HepG2 (cell line): ENCODE data around the gene P2RX1. TPM values are rescaled to one million over a fixed set of nuclear protein-coding genes. Genes with fewer than 3 reads are reported as not detected.

ENCODE experiments used
- ATAC-seq: fragments of 200-7000 bp; cut with Tn5 transposase; 3 replicates; pipeline ENCODE4 v1.9.1; 2020; ENCODE audit warnings: mild to moderate bottlenecking, moderate library complexity
- BruUV-seq: library from RNA; stranded (reverse); fragments of 400-500 nt; replicated peaks from 2 replicates; lab custom pipeline; 2021; lab: Mats Ljungman, UMichigan
- CTCF ChIA-PET: fragments of 300-600 bp; formaldehyde crosslinking; extraction: SDS; loops from one replicate; lab custom pipeline; 2021; ENCODE audit warnings: low total read pairs, inconsistent platforms, low intra/inter-chr PET ratio; lab: Yijun Ruan, JAX
- POLR2A ChIA-PET: fragments of 350-600 bp; sonication (Branson Sonifier 250); formaldehyde crosslinking; loops from one replicate; lab custom pipeline; 2020; ENCODE audit warnings: antibody characterized with exemption, inconsistent platforms; lab: Yijun Ruan, JAX
- DNase-seq: peaks from one replicate; pipeline ENCODE4 v3.0.0-alpha.2; 2015; ENCODE audit warnings: low spot score
- FAIRE-seq: peaks from 3 replicates; lab custom pipeline; 2011; peaks lifted over from hg19 to GRCh38; lab: Jason Lieb, UNC
- H2AFZ ChIP-seq: one replicate; pipeline ENCODE4 v1.6.1; 2011; ENCODE audit warnings: low read length, inconsistent platforms
- H3K27ac ChIP-seq: fragments of 300-600 bp; 3 replicates; pipeline ENCODE4 v1.8.0; 2011; ENCODE audit warnings: mixed run types, mild to moderate bottlenecking, mixed read lengths, low read length, inconsistent platforms; ENCODE audit not compliant: insufficient read depth; ENCODE audit errors: extremely low read length
- H3K27me3 ChIP-seq, 2 experiments: fragments of 200-600 bp in 1 of 2; 2 replicates in 1 of 2; 3 replicates in 1 of 2; pipeline versions ENCODE4 v1.6.0 to v1.8.0; 2011; ENCODE audit warnings: low read length in 2 of 2, mild to moderate bottlenecking in 2 of 2, moderate library complexity in 2 of 2, inconsistent platforms in 1 of 2; ENCODE audit not compliant: insufficient read depth in 2 of 2, control insufficient read depth in 1 of 2
- H3K36me3 ChIP-seq, 2 experiments: fragments of 200-600 bp in 1 of 2; replicated peaks in 1 of 2; 2 replicates in 1 of 2; 3 replicates in 1 of 2; pipeline versions ENCODE4 v1.5.1 to v1.8.0; 2011; ENCODE audit warnings: low read length in 2 of 2, inconsistent platforms in 1 of 2; ENCODE audit not compliant: insufficient read depth in 2 of 2, control insufficient read depth in 1 of 2
- H3K4me1 ChIP-seq: 2 replicates; pipeline ENCODE4 v1.5.1; 2012; ENCODE audit warnings: low read length, inconsistent platforms; ENCODE audit not compliant: insufficient read depth
- H3K4me2 ChIP-seq: 2 replicates; pipeline ENCODE4 v1.6.0; 2011; ENCODE audit warnings: low read depth, low read length, inconsistent platforms
- H3K4me3 ChIP-seq, 3 experiments: fragments of 200-600 bp in 1 of 3; sonication (generic), shearing (Covaris generic) in 1 of 3; replicated peaks in 1 of 3; 2 replicates each; pipeline ENCODE4 v1.5.1; 2011 to 2016; ENCODE audit warnings: low read length in 3 of 3, inconsistent platforms in 2 of 3, low read depth in 2 of 3, mild to moderate bottlenecking in 2 of 3, control low read depth in 1 of 3, mixed read lengths in 1 of 3; ENCODE audit not compliant: insufficient read depth in 1 of 3
- H3K79me2 ChIP-seq: one replicate; pipeline ENCODE4 v1.6.1; 2011; ENCODE audit warnings: low read length, inconsistent platforms; ENCODE audit not compliant: insufficient read depth
- H3K9ac ChIP-seq: 2 replicates; pipeline ENCODE4 v1.6.0; 2011; ENCODE audit warnings: mild to moderate bottlenecking, low read depth, low read length, inconsistent platforms; ENCODE audit not compliant: insufficient read depth
- H3K9me3 ChIP-seq: 2 replicates; pipeline ENCODE4 v1.5.1; 2012; ENCODE audit warnings: mild to moderate bottlenecking, low read length
- H4K20me1 ChIP-seq: 2 replicates; pipeline ENCODE4 v1.6.0; 2011; ENCODE audit warnings: inconsistent platforms, mild to moderate bottlenecking, low read length, moderate library complexity; ENCODE audit not compliant: insufficient read depth
- FUBP1 ChIP-seq: sonication (generic); formaldehyde crosslinking; IDR thresholded peaks from 2 replicates; pipeline ENCODE4 v1.5.1; 2020; ENCODE audit warnings: missing genetic modification reagents, mild to moderate bottlenecking, borderline replicate concordance
- KDM5B ChIP-seq: sonication (generic); formaldehyde crosslinking; IDR thresholded peaks from 2 replicates; pipeline ENCODE4 v1.4.0; 2020; ENCODE audit warnings: missing genetic modification reagents, mild to moderate bottlenecking, borderline replicate concordance
- KLF11 ChIP-seq: IDR thresholded peaks from 2 replicates; pipeline ENCODE4 v1.6.1; 2016; ENCODE audit warnings: missing compliant biosample characterization
- MEIS2 ChIP-seq: sonication (generic); formaldehyde crosslinking; IDR thresholded peaks from 2 replicates; pipeline ENCODE4 v1.9.0; 2021; ENCODE audit warnings: mild to moderate bottlenecking, missing genetic modification reagents
- ZMYM3 ChIP-seq: sonication (generic); formaldehyde crosslinking; IDR thresholded peaks from 2 replicates; pipeline ENCODE4 v1.5.1; 2020; ENCODE audit warnings: mild to moderate bottlenecking, missing genetic modification reagents
- ZNF607 ChIP-seq: sonication (generic); formaldehyde crosslinking; IDR thresholded peaks from 2 replicates; pipeline ENCODE4 v1.5.1; 2020; ENCODE audit warnings: missing genetic modification reagents, mild to moderate bottlenecking, borderline replicate concordance
- ZNF770 ChIP-seq: sonication (generic); formaldehyde crosslinking; IDR thresholded peaks from 2 replicates; pipeline ENCODE4 v1.5.0; 2020; ENCODE audit warnings: mild to moderate bottlenecking, missing genetic modification reagents
- WGBS: methylation state at CpG from one replicate; pipeline ENCODE4 v1.1.6; 2017; ENCODE audit warnings: low lambda C conversion rate; 5-methylcytosine and 5-hydroxymethylcytosine counted together
- in situ Hi-C: cut with HindIII; loops from 2 replicates; pipeline ENCODE4 v1.10.0; 2017; ENCODE audit warnings: low pct_unique_long_range_greater_than_20kb; ENCODE audit not compliant: extremely low pct_ligation_motif_present
- intact Hi-C: fragments of 100-400 bp; cut with micrococcal nuclease; formaldehyde crosslinking; loops from one replicate; pipeline ENCODE4 v1.10.0; 2022; ENCODE audit not compliant: unreplicated experiment
- polyA plus RNA-seq, 8 experiments: library from polyadenylated mRNA; depleted of rRNA in 3 of 8; stranded (reverse) in 7 of 8; unstranded in 1 of 8; fragments of >200 nt; fragmentation: Illumina TruSeq in 4 of 8; extraction: Trizol in 4 of 8; gene quantifications; 2 replicates each; pipeline versions ENCODE4 v1.2.1 to v1.2.3, GENCODE V29; 2011 to 2016; ENCODE audit warnings: low read depth in 4 of 8, missing spikeins in 1 of 8, mixed read lengths in 1 of 8; ENCODE audit not compliant: insufficient read depth in 1 of 8
- total RNA-seq, 5 experiments: library from RNA; depleted of rRNA; stranded (reverse); fragments of >200 nt; fragmentation: Illumina TruSeq; extraction: Trizol; gene quantifications; 2 replicates each; pipeline ENCODE4 v1.2.3, GENCODE V29; 2016; ENCODE audit warnings: low read depth in 1 of 5
- TF ChIP-seq, protein P1 (sequence below): sonication (generic); formaldehyde crosslinking; conservative IDR thresholded peaks from 2 replicates; pipeline ENCODE4 v1.8.0; 2022; ENCODE audit warnings: mild to moderate bottlenecking, moderate library complexity, missing genetic modification reagents

Gene P2RX1
- total and polyA plus RNA-seq, 2 of the 13 experiments (the other 11 are each of a cell fraction or from before 2014, with no cell fraction given), result 0.04 to 0.50 TPM

GRCh38 chr17:3894188-3894587 lies 22.1 kb downstream of the P2RX1 start:
- H3K9ac ChIP-seq, result no peak overlapping the region
- H3K4me3 ChIP-seq, result no peak overlapping the region
- H3K27me3 ChIP-seq, result peaks cover 0 to 19% of the 10 kb centered on the region in 2 experiments; a peak in 2 of 5 replicates
- H4K20me1 ChIP-seq, result no peaks in the 10 kb centered on the region
- peaks cover 35% of the 10 kb centered on the region for H3K4me1 ChIP-seq
- in situ Hi-C loops, result no loop called here
- H3K79me2 ChIP-seq, result no peaks in the 10 kb centered on the region
- intact Hi-C loops, result no loop called here
- ChIA-PET CTCF (no interaction called here), POLR2A (interaction anchor here (3.5 kb wide), 1 partner anchor 10 kb away, joined by 47 read pairs; no protein-coding TSS in a partner anchor)
- no peaks in the 10 kb centered on the region for H3K9me3 ChIP-seq
- no peak overlapping the region for H3K27ac ChIP-seq
- 65% methylated on average over 5 of the region's 5 CpGs for WGBS
- DNase-seq (no peak), ATAC-seq (no peak), FAIRE-seq (no peak)
- H2AFZ ChIP-seq, result no peak overlapping the region
- H3K36me3 ChIP-seq, result no peaks in the 10 kb centered on the region
- H3K4me2 ChIP-seq, result no peak overlapping the region; the same call in 1 of the 2 replicates
- TF ChIP-seq FUBP1 (CRISPR knock-in tag), result no peak
- TF ChIP-seq MEIS2, result no peak
- peak; percentile 79 for TF ChIP-seq ZMYM3 (CRISPR knock-in tag)
- TF ChIP-seq ZNF607 (CRISPR knock-in tag), result no peak
- no TSS peak for BruUV-seq

- POLR2A ChIA-PET, result interaction anchor here (1.0 to 3.5 kb wide), 3 partner anchors 10 to 91 kb away, joined by 3 to 47 read pairs (median 4); partner anchors contain the start of gene NCBP3
- H3K36me3 ChIP-seq, result no peaks in the 10 kb centered on the region
- BruUV-seq, result no TSS peak
- peak overlapping the region; percentile 73 for H3K4me2 ChIP-seq
- CTCF ChIA-PET, result no interaction called here
- no peak overlapping the region for H2AFZ ChIP-seq
- H4K20me1 ChIP-seq, result no peaks in the 10 kb centered on the region
- no peak for ATAC-seq
- no peak for DNase-seq
- FAIRE-seq, result no peak
- H3K4me1 ChIP-seq, result peaks cover 35% of the 10 kb centered on the region
- peak overlapping the region in 2 of 3 experiments; percentile 75 to 82; a peak in 4 of 6 replicates for H3K4me3 ChIP-seq
- TF ChIP-seq KDM5B (CRISPR knock-in tag) (0 out of 2 replicates have a peak, but pooled peaks have one; percentile 11), ZNF770 (0 out of 2 replicates have a peak, but pooled peaks have one; percentile 8), KLF11 (CRISPR knock-in tag) (no peak)
- TF ChIP-seq, protein P1, sequence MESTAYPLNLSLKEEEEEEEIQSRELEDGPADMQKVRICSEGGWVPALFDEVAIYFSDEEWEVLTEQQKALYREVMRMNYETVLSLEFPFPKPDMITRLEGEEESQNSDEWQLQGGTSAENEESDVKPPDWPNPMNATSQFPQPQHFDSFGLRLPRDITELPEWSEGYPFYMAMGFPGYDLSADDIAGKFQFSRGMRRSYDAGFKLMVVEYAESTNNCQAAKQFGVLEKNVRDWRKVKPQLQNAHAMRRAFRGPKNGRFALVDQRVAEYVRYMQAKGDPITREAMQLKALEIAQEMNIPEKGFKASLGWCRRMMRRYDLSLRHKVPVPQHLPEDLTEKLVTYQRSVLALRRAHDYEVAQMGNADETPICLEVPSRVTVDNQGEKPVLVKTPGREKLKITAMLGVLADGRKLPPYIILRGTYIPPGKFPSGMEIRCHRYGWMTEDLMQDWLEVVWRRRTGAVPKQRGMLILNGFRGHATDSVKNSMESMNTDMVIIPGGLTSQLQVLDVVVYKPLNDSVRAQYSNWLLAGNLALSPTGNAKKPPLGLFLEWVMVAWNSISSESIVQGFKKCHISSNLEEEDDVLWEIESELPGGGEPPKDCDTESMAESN (CRISPR knock-in tag), result 0 out of 2 replicates have a peak, but pooled peaks have one; percentile 30
- in situ Hi-C loops, result no loop called here
- no peak overlapping the region for H3K27ac ChIP-seq
- peak overlapping the region; percentile 71 for H3K9ac ChIP-seq
- no peaks in the 10 kb centered on the region for H3K9me3 ChIP-seq
- intact Hi-C loops, result no loop called here
- no peaks in the 10 kb centered on the region for H3K79me2 ChIP-seq
- WGBS, result 80% methylated on average over 7 of the region's 7 CpGs
- peaks cover 0 to 17% of the 10 kb centered on the region in 2 experiments; a peak in 2 of 5 replicates for H3K27me3 ChIP-seq
These were observed 22.5 kb downstream of the P2RX1 start for GRCh38 chr17:3893720-3894116.
